Activated CD8-positive, alpha-beta T cell treated with anti-CD3 and anti-CD28 coated beads for 36 hours (primary cell): Measurements from ENCODE around the gene SLC25A43. TPM values are rescaled to one million over a fixed set of nuclear protein-coding genes. Genes with fewer than 3 reads are reported as not detected.

Experiments
- ATAC-seq: fragments of 200-7000 bp; cut with Tn5 transposase; one replicate; pipeline ENCODE4 v1.10.0; 2021; ENCODE audit warnings: mild to moderate bottlenecking, moderate library complexity
- CTCF ChIA-PET: fragments of 350-600 bp; sonication (Branson Sonifier 250); formaldehyde crosslinking; loops from one replicate; lab custom pipeline; 2021; ENCODE audit warnings: antibody characterized with exemption; lab: Charles Lee
- POLR2A ChIA-PET: fragments of 350-600 bp; sonication (Branson Sonifier 250); formaldehyde crosslinking; loops from one replicate; lab custom pipeline; 2021; ENCODE audit warnings: antibody characterized with exemption; lab: Charles Lee
- DNase-seq: peaks from one replicate; pipeline ENCODE4 v3.0.0-alpha.2; 2020
- H3K27ac Mint-ChIP-seq: one replicate; pipeline ENCODE4 v1.8.0; 2021; ENCODE audit warnings: mild to moderate bottlenecking, mixed read lengths
- H3K27me3 Mint-ChIP-seq: one replicate; pipeline ENCODE4 v1.8.0; 2021; ENCODE audit warnings: mixed read lengths
- H3K36me3 Mint-ChIP-seq: one replicate; pipeline ENCODE4 v1.8.0; 2021; ENCODE audit warnings: low read depth, mixed read lengths
- H3K4me1 Mint-ChIP-seq: one replicate; pipeline ENCODE4 v1.8.0; 2021; ENCODE audit warnings: low read depth, mixed read lengths
- H3K4me3 Mint-ChIP-seq: one replicate; pipeline ENCODE4 v1.8.0; 2021; ENCODE audit warnings: mild to moderate bottlenecking, moderate library complexity, mixed read lengths
- H3K9me3 Mint-ChIP-seq: one replicate; pipeline ENCODE4 v1.8.0; 2021; ENCODE audit warnings: mixed read lengths
- CTCF ChIP-seq: fragments of 200-600 bp; IDR thresholded peaks from one replicate; pipeline ENCODE4 v1.8.0; 2022; ENCODE audit warnings: antibody characterized with exemption, mild to moderate bottlenecking
- intact Hi-C: fragments of 100-400 bp; cut with micrococcal nuclease; formaldehyde crosslinking; loops from one replicate; pipeline ENCODE4 v1.10.0; 2022
- total RNA-seq, 2 experiments: library from RNA; stranded (reverse); gene quantifications; one replicate each; pipeline ENCODE4 v1.2.3, GENCODE V29; 2021

Gene SLC25A43
- total RNA-seq, 2 experiments from 2014 or later, result 5.3 to 5.6 TPM

GRCh38 chrX:119417376-119417775 is 18.2 kb downstream of the SLC25A43 start:
- H3K27me3 Mint-ChIP-seq, result no peaks in the 10 kb centered on the region
- no peaks in the 10 kb centered on the region for H3K36me3 Mint-ChIP-seq
- H3K9me3 Mint-ChIP-seq, result no peaks in the 10 kb centered on the region
- ChIA-PET POLR2A (no interaction called here), CTCF (no interaction called here)
- no peak overlapping the region for H3K27ac Mint-ChIP-seq
- DNase-seq (no peak), ATAC-seq (no peak)
- intact Hi-C loops, result no loop called here
- no peaks in the 10 kb centered on the region for H3K4me1 Mint-ChIP-seq
- no peak overlapping the region for H3K4me3 Mint-ChIP-seq
- TF ChIP-seq CTCF, result no peak

GRCh38 chrX:119417842-119418241 is 18.7 kb downstream of the SLC25A43 start:
- Mint-ChIP-seq H3K9me3 (no peaks in the 10 kb centered on the region), H3K36me3 (no peaks in the 10 kb centered on the region), H3K27me3 (no peaks in the 10 kb centered on the region), H3K4me1 (no peaks in the 10 kb centered on the region), H3K27ac (no peak overlapping the region), H3K4me3 (no peak overlapping the region)
- ChIA-PET CTCF (no interaction called here), POLR2A (no interaction called here)
- no peak for TF ChIP-seq CTCF
- intact Hi-C loops, result no loop called here
- DNase-seq, result no peak
- ATAC-seq, result no peak

GRCh38 chrX:119419146-119419545 is 20.0 kb downstream of the SLC25A43 start:
- H3K27me3 Mint-ChIP-seq, result no peaks in the 10 kb centered on the region
- DNase-seq, result no peak
- ChIA-PET CTCF (no interaction called here), POLR2A (interaction anchor here (0.8 to 1.1 kb wide), 2 partner anchors 8 to 49 kb away, joined by 3 read pairs; partner anchors contain the start of gene SLC25A5)
- TF ChIP-seq CTCF, result no peak
- no peak for ATAC-seq
- H3K9me3 Mint-ChIP-seq, result no peaks in the 10 kb centered on the region
- H3K27ac Mint-ChIP-seq, result no peak overlapping the region
- no peak overlapping the region for H3K4me3 Mint-ChIP-seq
- intact Hi-C loops, result no loop called here
- H3K36me3 Mint-ChIP-seq, result no peaks in the 10 kb centered on the region
- no peaks in the 10 kb centered on the region for H3K4me1 Mint-ChIP-seq

- no peaks in the 10 kb centered on the region for H3K4me1 Mint-ChIP-seq
Observed at GRCh38 chrX:119419898-119420297, 20.8 kb downstream of the SLC25A43 start.

More at GRCh38 chrX:119419898-119420297, 20.8 kb downstream of the SLC25A43 start:
- ATAC-seq (no peak), DNase-seq (no peak)
- H3K9me3 Mint-ChIP-seq, result no peaks in the 10 kb centered on the region
- no peaks in the 10 kb centered on the region for H3K36me3 Mint-ChIP-seq
- no peak overlapping the region for H3K27ac Mint-ChIP-seq
- ChIA-PET CTCF (no interaction called here), POLR2A (no interaction called here)
- H3K27me3 Mint-ChIP-seq, result no peaks in the 10 kb centered on the region
- no peak overlapping the region for H3K4me3 Mint-ChIP-seq
- TF ChIP-seq CTCF, result no peak
- intact Hi-C loops, result no loop called here
